ENCODE results near the gene ZBP1. TPM values are rescaled to one million over a fixed set of nuclear protein-coding genes. Genes with fewer than 3 reads are reported as not detected.

The ZBP1 gene
- total RNA-seq, 4 donors from 2014 or later = 0.28 to 0.84 (median 0.56) TPM; not detected in 1

- DNase-seq (ENCODE audit: low spot score) (no peak), ATAC-seq (ENCODE audit: low FRiP score) (peak; percentile 35)
- no peak for TF ChIP-seq CTCF (IDR thresholded peaks at IDR 0.05)
Measured at GRCh38 chr20:57581202-57582028, 38.8 kb downstream of the ZBP1 start.

GRCh38 chr20:57580478-57581201 is 39.6 kb downstream of the ZBP1 start:
- ATAC-seq (ENCODE audit: low FRiP score) (no peak), DNase-seq (ENCODE audit: low spot score) (no peak)
- no peak for TF ChIP-seq CTCF (IDR thresholded peaks at IDR 0.05)

- DNase-seq (ENCODE audit: low spot score) = no peak
- ATAC-seq (ENCODE audit: low FRiP score) = peak; percentile 27
- TF ChIP-seq CTCF (IDR thresholded peaks at IDR 0.05) = no peak
Measured at GRCh38 chr20:57579898-57580447, 40.3 kb downstream of the ZBP1 start.

- no peak for DNase-seq (ENCODE audit: low spot score)
- TF ChIP-seq CTCF (IDR thresholded peaks at IDR 0.05) = no peak
- no peak for ATAC-seq (ENCODE audit: low FRiP score)
Measured at GRCh38 chr20:57579331-57579897, 40.8 kb downstream of the ZBP1 start.

GRCh38 chr20:57578476-57579165 is 41.6 kb downstream of the ZBP1 start:
- DNase-seq (ENCODE audit: low spot score) = no peak
- ATAC-seq (ENCODE audit: low FRiP score) = no peak
- no peak for TF ChIP-seq CTCF (IDR thresholded peaks at IDR 0.05)

GRCh38 chr20:57577679-57578475 is 42.3 kb downstream of the ZBP1 start:
- no peak for DNase-seq (ENCODE audit: low spot score)
- no peak for TF ChIP-seq CTCF (IDR thresholded peaks at IDR 0.05)
- ATAC-seq (ENCODE audit: low FRiP score) = no peak
